GM12891 (cell line): ENCODE results near the gene NFKBIE.

ENCODE experiments used
- DNase-seq: peaks from one replicate; pipeline ENCODE4 v3.0.0; 2011; ENCODE audit warnings: low spot score; ENCODE audit not compliant: insufficient read length
- FAIRE-seq: peaks from 2 replicates; lab custom pipeline; 2011; peaks lifted over from hg19 to GRCh38; lab: Jason Lieb, UNC
- PAX5 ChIP-seq: IDR thresholded peaks from 2 replicates; pipeline ENCODE4 v1.6.1; 2011; ENCODE audit warnings: low read length, moderate library complexity, mild to moderate bottlenecking; ENCODE audit not compliant: insufficient read depth, severe bottlenecking
- POLR2A ChIP-seq: IDR thresholded peaks from 2 replicates; pipeline ENCODE4 v1.6.1; 2011; ENCODE audit warnings: low read depth, low read length, control low read depth
- POLR2AphosphoS5 ChIP-seq: IDR thresholded peaks from 2 replicates; pipeline ENCODE4 v1.6.1; 2011; ENCODE audit warnings: low read depth, low read length, control low read depth
- POU2F2 ChIP-seq: IDR thresholded peaks from 2 replicates; pipeline ENCODE4 v1.6.1; 2011; ENCODE audit warnings: low read depth, mild to moderate bottlenecking, control low read depth, low read length, moderate library complexity
- SPI1 ChIP-seq: IDR thresholded peaks from 2 replicates; pipeline ENCODE4 v1.6.1; 2011; ENCODE audit warnings: low read depth, low read length, control low read depth
- TAF1 ChIP-seq: IDR thresholded peaks from 2 replicates; pipeline ENCODE4 v1.6.1; 2011; ENCODE audit warnings: low read depth, low read length, control low read depth

Gene NFKBIE

GRCh38 chr6:44269178-44269920 is 4.0 kb upstream of the NFKBIE start:
- no peak for FAIRE-seq
- DNase-seq: no peak
- TF ChIP-seq SPI1: no peak
- TF ChIP-seq PAX5: no peak
- TF ChIP-seq POLR2AphosphoS5: no peak

GRCh38 chr6:44268095-44268628 is 2.8 kb upstream of the NFKBIE start:
- TF ChIP-seq PAX5: no peak
- no peak for TF ChIP-seq POLR2A
- TF ChIP-seq POLR2AphosphoS5: no peak
- no peak for TF ChIP-seq TAF1
- no peak for TF ChIP-seq POU2F2
- no peak for TF ChIP-seq SPI1
- DNase-seq (no peak), FAIRE-seq (peak; percentile 85)

GRCh38 chr6:44267252-44267651 is 1.9 kb upstream of the NFKBIE start:
- FAIRE-seq (no peak), DNase-seq (no peak)
- TF ChIP-seq POLR2A: no peak
- no peak for TF ChIP-seq SPI1
- no peak for TF ChIP-seq TAF1
- no peak for TF ChIP-seq POU2F2
- TF ChIP-seq POLR2AphosphoS5: no peak
- TF ChIP-seq PAX5: no peak

GRCh38 chr6:44266347-44266746 is 996 bp upstream of the NFKBIE start:
- DNase-seq (no peak), FAIRE-seq (peak; percentile 52)
- TF ChIP-seq PAX5: no peak
- TF ChIP-seq SPI1: peak; percentile 47

- FAIRE-seq: no peak
- DNase-seq: no peak
- TF ChIP-seq SPI1: 0 out of 2 replicates have a peak, but pooled peaks have one; percentile 35
- TF ChIP-seq POU2F2: no peak
- no peak for TF ChIP-seq TAF1
Measured at GRCh38 chr6:44265722-44266233, 427 bp upstream of the NFKBIE start.

GRCh38 chr6:44264154-44265006 is 971 bp downstream of the NFKBIE start:
- FAIRE-seq (peak; percentile 93), DNase-seq (no peak)
- TF ChIP-seq SPI1 (peak; percentile 98), PAX5 (no peak), POU2F2 (0 out of 2 replicates have a peak, but pooled peaks have one; percentile 47), POLR2A (no peak; the same call in none of the 2 replicates), TAF1 (peak; percentile 73), POLR2AphosphoS5 (no peak)

- DNase-seq (no peak), FAIRE-seq (peak; percentile 82)
Measured at GRCh38 chr6:44263354-44264100, 1.8 kb downstream of the NFKBIE start.

GRCh38 chr6:44262467-44263353 is 2.6 kb downstream of the NFKBIE start:
- TF ChIP-seq PAX5: no peak
- peak; percentile 24; the same call in 1 of the 2 replicates for TF ChIP-seq TAF1
- 0 out of 2 replicates have a peak, but pooled peaks have one; percentile 27 for TF ChIP-seq POU2F2
- TF ChIP-seq POLR2AphosphoS5: no peak; the same call in 1 of the 2 replicates
- TF ChIP-seq SPI1: peak; percentile 32; the same call in 1 of the 2 replicates
- peak; percentile 33; the same call in 1 of the 2 replicates for TF ChIP-seq POLR2A
- DNase-seq (no peak), FAIRE-seq (peak; percentile 5)

More at GRCh38 chr6:44263354-44264100, 1.8 kb downstream of the NFKBIE start:
- TF ChIP-seq POU2F2: peak; percentile 42
- peak; percentile 91 for TF ChIP-seq SPI1
- peak; percentile 76 for TF ChIP-seq POLR2A
- TF ChIP-seq TAF1: peak; percentile 76; the same call in 1 of the 2 replicates
- no peak for TF ChIP-seq PAX5
- peak; percentile 46; the same call in 1 of the 2 replicates for TF ChIP-seq POLR2AphosphoS5
